Activated CD8-positive, alpha-beta memory T cell treated with anti-CD3 and anti-CD28 coated beads for 4 hours (primary cell): Measurements from ENCODE around the gene SNRNP48.

Experiments used
- DNase-seq, 2 donors: peaks; one replicate each; pipeline ENCODE4 v3.0.0-alpha.2; 2020; ENCODE audit warnings: low read depth in 2 of 2

SNRNP48 gene

GRCh38 chr6:7589949-7590917 is at the start of gene SNRNP48:
TSS of gene SNRNP48 (plus strand) at chr6:7590198. CDS start at chr6:7590258, 60 bp downstream.
- peak; percentile 79 to 81 for DNase-seq

GRCh38 chr6:7540595-7540994 is 49.4 kb upstream of the SNRNP48 start:
- DNase-seq, result no peak

GRCh38 chr6:7541175-7542064 is 48.6 kb upstream of the SNRNP48 start, which contains the start of gene DSP:
TSS of gene DSP (plus strand) at chr6:7541671. CDS start at chr6:7541916, 245 bp downstream.
- no peak for DNase-seq

GRCh38 chr6:7542065-7542873 is 47.7 kb upstream of the SNRNP48 start:
- DNase-seq, result no peak

GRCh38 chr6:7542874-7543624 is 46.9 kb upstream of the SNRNP48 start:
- no peak for DNase-seq

GRCh38 chr6:7543789-7544424 is 46.1 kb upstream of the SNRNP48 start:
- DNase-seq, result no peak

GRCh38 chr6:7544597-7544996 is 45.4 kb upstream of the SNRNP48 start:
- no peak for DNase-seq

- DNase-seq, result no peak
These were observed 44.5 kb upstream of the SNRNP48 start for GRCh38 chr6:7545316-7546019.

- DNase-seq, result no peak
These were observed 44.0 kb upstream of the SNRNP48 start for GRCh38 chr6:7546020-7546369.

GRCh38 chr6:7546383-7546782 is 43.6 kb upstream of the SNRNP48 start:
- no peak for DNase-seq

- no peak for DNase-seq
These were observed 43.1 kb upstream of the SNRNP48 start for GRCh38 chr6:7546896-7547295.

- no peak for DNase-seq
These were observed 42.7 kb upstream of the SNRNP48 start for GRCh38 chr6:7547315-7547714.

GRCh38 chr6:7550433-7550801 is 39.6 kb upstream of the SNRNP48 start:
- DNase-seq, result no peak

- DNase-seq, result no peak
These were observed 35.3 kb upstream of the SNRNP48 start for GRCh38 chr6:7554533-7555275.

GRCh38 chr6:7555671-7556070 is 34.3 kb upstream of the SNRNP48 start:
- DNase-seq, result no peak

GRCh38 chr6:7556394-7557106 is 33.4 kb upstream of the SNRNP48 start:
- DNase-seq, result no peak

- no peak for DNase-seq
These were observed 32.3 kb upstream of the SNRNP48 start for GRCh38 chr6:7557652-7558051.

- no peak for DNase-seq
These were observed 31.2 kb upstream of the SNRNP48 start for GRCh38 chr6:7558781-7559180.
